Retinal pigment epithelial cell (primary cell): ENCODE data around the gene CLMP.

Experiments
- DNase-seq: peaks from one replicate; pipeline ENCODE4 v3.0.0-alpha.2; 2010; ENCODE audit warnings: low read depth
- H3K4me3 ChIP-seq: 2 replicates; pipeline ENCODE4 v1.5.1; 2011; ENCODE audit warnings: mild to moderate bottlenecking, low read length, control low read depth, moderate library complexity
- CTCF ChIP-seq: conservative IDR thresholded peaks from 2 replicates; pipeline ENCODE4 v1.5.1; 2011; ENCODE audit warnings: low read depth, low read length, control low read depth, inconsistent platforms

CLMP gene

GRCh38 chr11:123168241-123168640, 26.8 kb downstream of the CLMP start:
- no peak overlapping the region for H3K4me3 ChIP-seq
- no peak for DNase-seq
- TF ChIP-seq CTCF: no peak

- no peak for DNase-seq
These were observed 28.9 kb downstream of the CLMP start for GRCh38 chr11:123166071-123166559.

GRCh38 chr11:123164732-123165450, 30.2 kb downstream of the CLMP start:
- H3K4me3 ChIP-seq: no peak overlapping the region
- TF ChIP-seq CTCF: no peak
- DNase-seq: no peak

More at GRCh38 chr11:123166071-123166559, 28.9 kb downstream of the CLMP start:
- no peak overlapping the region for H3K4me3 ChIP-seq
- TF ChIP-seq CTCF: peak; percentile 77

- peak; percentile 36 for TF ChIP-seq CTCF
- DNase-seq: no peak
- no peak overlapping the region for H3K4me3 ChIP-seq
These were observed 31.4 kb downstream of the CLMP start for GRCh38 chr11:123163621-123164020.

- TF ChIP-seq CTCF: no peak
- no peak overlapping the region for H3K4me3 ChIP-seq
- DNase-seq: no peak
These were observed 33.5 kb downstream of the CLMP start for GRCh38 chr11:123161376-123162030.

GRCh38 chr11:123159183-123159857, 35.7 kb downstream of the CLMP start:
- DNase-seq: peak; percentile 55
- TF ChIP-seq CTCF: no peak
- no peak overlapping the region for H3K4me3 ChIP-seq
